ENCODE measurements around the gene AICDA.

Gene AICDA

GRCh38 chr12:8553088-8553627, 59.5 kb downstream of the AICDA start:
- DNase-seq: no peak
